Prostate gland (tissue), 2 donors: ENCODE data around the gene CCSAP. TPM values are rescaled to one million over a fixed set of nuclear protein-coding genes. Genes with fewer than 3 reads are reported as not detected.

ENCODE experiments used
- DNase-seq: peaks from one replicate; pipeline ENCODE4 v3.0.0-alpha.2; 2019; ENCODE audit warnings: low spot score
- H3K27ac ChIP-seq, 2 donors: fragments of 200-600 bp; sonication (generic); 2 replicates each; pipeline ENCODE4 v1.5.1; 2017 to 2019
- H3K27me3 ChIP-seq: fragments of 200-600 bp; sonication (generic); replicated peaks from 2 replicates; pipeline ENCODE4 v1.5.1; 2019; ENCODE audit not compliant: insufficient read depth
- H3K36me3 ChIP-seq, 2 donors: fragments of 200-600 bp; sonication (generic); 1 replicate in 1 of 2; 2 replicates in 1 of 2; pipeline versions ENCODE4 v1.5.1 to v1.8.1; 2017 to 2019
- H3K4me1 ChIP-seq: fragments of 200-600 bp; sonication (generic); replicated peaks from 2 replicates; pipeline ENCODE4 v1.5.1; 2019
- H3K4me3 ChIP-seq, 2 donors: fragments of 200-600 bp; sonication (generic); 2 replicates each; pipeline ENCODE4 v1.5.1; 2017 to 2019
- H3K9me3 ChIP-seq: fragments of 200-600 bp; sonication (generic); 2 replicates; pipeline ENCODE4 v1.5.1; 2017
- POLR2A ChIP-seq: fragments of 450-650 bp; IDR thresholded peaks from one replicate; pipeline ENCODE4 v1.6.1; 2016; ENCODE audit warnings: antibody characterized with exemption, mild to moderate bottlenecking
- POLR2AphosphoS5 ChIP-seq: sonication (generic); formaldehyde crosslinking; IDR thresholded peaks from one replicate; pipeline ENCODE4 v1.6.1; 2017; ENCODE audit warnings: antibody characterized with exemption
- WGBS: methylation state at CpG from one replicate; pipeline ENCODE4 v1.1.5; 2018; 5-methylcytosine and 5-hydroxymethylcytosine counted together
- intact Hi-C: fragments of 100-400 bp; cut with DNase I; formaldehyde crosslinking; loops from one replicate; pipeline ENCODE4 v1.14.2; 2022
- total RNA-seq, 2 donors: library from RNA; depleted of rRNA; stranded (reverse); fragments of >200 nt; gene quantifications; one replicate each; pipeline ENCODE4 v1.1.0, GENCODE V29; 2016
- TF ChIP-seq, protein P1 (sequence below), 4 experiments: fragments of 200-600 bp in 2 of 4; fragments of 450-650 bp in 2 of 4; sonication (generic) in 2 of 4; IDR thresholded peaks; 1 replicate in 3 of 4; 2 replicates in 1 of 4; pipeline ENCODE4 v1.5.1; 2016 to 2019; ENCODE audit warnings: antibody characterized with exemption in 4 of 4, mild to moderate bottlenecking in 2 of 4, moderate library complexity in 2 of 4

The CCSAP gene
- total RNA-seq, 2 donors from 2014 or later, result 5.5 to 6.4 TPM

- Histone ChIP-seq H3K27ac (no peak overlapping the region), H3K9me3 (no peaks in the 10 kb centered on the region), H3K4me1 (no peaks in the 10 kb centered on the region), H3K36me3 (peaks cover 0 to 5% of the 10 kb centered on the region in 2 donors), H3K27me3 (no peaks in the 10 kb centered on the region), H3K4me3 (no peak overlapping the region)
- TF ChIP-seq POLR2A (no peak), POLR2AphosphoS5 (no peak)
- TF ChIP-seq, protein P1, sequence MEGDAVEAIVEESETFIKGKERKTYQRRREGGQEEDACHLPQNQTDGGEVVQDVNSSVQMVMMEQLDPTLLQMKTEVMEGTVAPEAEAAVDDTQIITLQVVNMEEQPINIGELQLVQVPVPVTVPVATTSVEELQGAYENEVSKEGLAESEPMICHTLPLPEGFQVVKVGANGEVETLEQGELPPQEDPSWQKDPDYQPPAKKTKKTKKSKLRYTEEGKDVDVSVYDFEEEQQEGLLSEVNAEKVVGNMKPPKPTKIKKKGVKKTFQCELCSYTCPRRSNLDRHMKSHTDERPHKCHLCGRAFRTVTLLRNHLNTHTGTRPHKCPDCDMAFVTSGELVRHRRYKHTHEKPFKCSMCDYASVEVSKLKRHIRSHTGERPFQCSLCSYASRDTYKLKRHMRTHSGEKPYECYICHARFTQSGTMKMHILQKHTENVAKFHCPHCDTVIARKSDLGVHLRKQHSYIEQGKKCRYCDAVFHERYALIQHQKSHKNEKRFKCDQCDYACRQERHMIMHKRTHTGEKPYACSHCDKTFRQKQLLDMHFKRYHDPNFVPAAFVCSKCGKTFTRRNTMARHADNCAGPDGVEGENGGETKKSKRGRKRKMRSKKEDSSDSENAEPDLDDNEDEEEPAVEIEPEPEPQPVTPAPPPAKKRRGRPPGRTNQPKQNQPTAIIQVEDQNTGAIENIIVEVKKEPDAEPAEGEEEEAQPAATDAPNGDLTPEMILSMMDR (IDR thresholded peaks at IDR 0.05), result no peak
- 72% methylated on average over 2 of the region's 2 CpGs for WGBS
- DNase-seq, result no peak
- intact Hi-C loops, result no loop called here
Observed at GRCh38 chr1:229316166-229316565, 26.7 kb downstream of the CCSAP start.

DNA sequence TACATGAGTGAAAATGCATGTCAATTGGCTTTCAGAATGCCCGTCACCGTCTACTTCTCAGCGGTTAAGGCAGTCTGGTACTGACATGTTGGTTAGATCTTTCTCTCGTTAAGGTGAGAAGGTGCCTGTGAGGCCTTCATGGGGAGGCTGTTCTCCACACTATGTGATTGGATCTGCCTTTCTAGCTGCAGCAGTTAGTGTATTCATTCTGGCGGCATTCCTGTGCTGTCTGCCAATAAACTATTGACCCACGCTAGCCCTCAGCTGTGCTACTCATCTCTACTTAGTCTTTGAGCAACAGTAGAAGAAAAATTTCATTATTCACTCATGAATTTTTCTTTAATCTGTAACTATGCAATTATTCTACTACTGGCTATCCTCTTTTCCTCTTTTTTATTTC is 32.0 kb downstream of the CCSAP start:
- TF ChIP-seq, protein P1 (IDR thresholded peaks at IDR 0.05), result no peak
- TF ChIP-seq POLR2AphosphoS5 (no peak), POLR2A (no peak)
- Histone ChIP-seq H3K9me3 (no peaks in the 10 kb centered on the region), H3K4me3 (no peak overlapping the region), H3K4me1 (no peaks in the 10 kb centered on the region), H3K27me3 (no peaks in the 10 kb centered on the region), H3K27ac (no peak overlapping the region), H3K36me3 (no peaks in the 10 kb centered on the region)
- WGBS, result 60% methylated on average over 6 of the region's 6 CpGs
- intact Hi-C loops, result no loop called here
- no peak for DNase-seq

DNA sequence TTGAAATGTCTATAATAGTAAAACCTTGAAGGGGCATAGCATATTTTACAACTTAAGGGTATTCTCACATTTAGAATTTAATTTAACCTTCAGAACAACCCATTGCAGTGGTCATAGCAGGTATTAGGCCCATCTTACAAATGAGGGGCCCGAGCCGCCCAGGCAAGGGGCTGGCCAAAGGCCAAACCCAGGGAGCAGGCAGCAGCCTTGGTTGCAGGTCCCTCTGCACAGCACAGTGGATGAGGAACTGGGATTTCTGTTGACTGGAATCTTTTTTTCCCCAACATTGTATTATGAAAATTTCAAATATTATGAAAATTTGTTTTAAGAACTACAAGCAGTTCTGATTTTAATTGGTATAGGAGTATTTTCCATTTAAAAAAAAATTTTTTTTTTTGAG is 33.2 kb downstream of the CCSAP start:
- no peaks in the 10 kb centered on the region for H3K9me3 ChIP-seq
- WGBS, result 96% methylated on average over 2 of the region's 2 CpGs
- TF ChIP-seq, protein P1 (IDR thresholded peaks at IDR 0.05), result no peak
- TF ChIP-seq POLR2A, result no peak
- TF ChIP-seq POLR2AphosphoS5, result no peak
- intact Hi-C loops, result no loop called here
- H3K36me3 ChIP-seq, result no peaks in the 10 kb centered on the region
- H3K27ac ChIP-seq, result no peak overlapping the region
- H3K4me1 ChIP-seq, result no peaks in the 10 kb centered on the region
- DNase-seq, result no peak
- H3K27me3 ChIP-seq, result no peaks in the 10 kb centered on the region
- H3K4me3 ChIP-seq, result no peak overlapping the region

GRCh38 chr1:229309074-229309473 is 33.8 kb downstream of the CCSAP start:
- Histone ChIP-seq H3K36me3 (no peaks in the 10 kb centered on the region), H3K27me3 (no peaks in the 10 kb centered on the region), H3K27ac (no peak overlapping the region), H3K4me3 (no peak overlapping the region), H3K4me1 (no peaks in the 10 kb centered on the region), H3K9me3 (no peaks in the 10 kb centered on the region)
- intact Hi-C loops, result no loop called here
- 52% methylated on average over 1 of the region's 1 CpG for WGBS
- TF ChIP-seq POLR2AphosphoS5, result no peak
- no peak for TF ChIP-seq POLR2A
- TF ChIP-seq, protein P1 (IDR thresholded peaks at IDR 0.05), result no peak
- no peak for DNase-seq

GRCh38 chr1:229305392-229305791 is 37.5 kb downstream of the CCSAP start:
- TF ChIP-seq POLR2A (no peak), POLR2AphosphoS5 (no peak)
- TF ChIP-seq, protein P1 (IDR thresholded peaks at IDR 0.05), result no peak
- no peak overlapping the region for H3K4me3 ChIP-seq
- no peaks in the 10 kb centered on the region for H3K4me1 ChIP-seq
- H3K27ac ChIP-seq, result no peak overlapping the region
- DNase-seq, result no peak
- H3K27me3 ChIP-seq, result no peaks in the 10 kb centered on the region
- no peaks in the 10 kb centered on the region for H3K9me3 ChIP-seq
- intact Hi-C loops, result no loop called here
- H3K36me3 ChIP-seq, result peaks cover 2 to 4% of the 10 kb centered on the region in 2 donors
- 55% methylated on average over 2 of the region's 2 CpGs for WGBS
